SW 1271 (cell line): ENCODE measurements around the gene PDZRN4.

Experiments
- DNase-seq, 2 experiments: peaks; one replicate each; lab custom pipeline; 2025; lab: John Stamatoyannopoulos, UW

PDZRN4 gene

GRCh38 chr12:41362510-41362909 lies 174.4 kb downstream of the PDZRN4 start:
- no peak for DNase-seq

GRCh38 chr12:41362931-41363330 lies 174.8 kb downstream of the PDZRN4 start:
- no peak for DNase-seq

GRCh38 chr12:41364211-41364610 lies 176.1 kb downstream of the PDZRN4 start:
- DNase-seq: no peak

GRCh38 chr12:41365653-41366171 lies 177.6 kb downstream of the PDZRN4 start:
- no peak for DNase-seq

- peak in 1 of 2 experiments; percentile 8 for DNase-seq
Observed at GRCh38 chr12:41367726-41368405, 179.7 kb downstream of the PDZRN4 start.

- no peak for DNase-seq
Observed at GRCh38 chr12:41380878-41381277, 192.8 kb downstream of the PDZRN4 start.

- DNase-seq: no peak
Observed at GRCh38 chr12:41402801-41403200, 214.7 kb downstream of the PDZRN4 start.

GRCh38 chr12:41407232-41407799 lies 219.2 kb downstream of the PDZRN4 start:
- no peak for DNase-seq

- DNase-seq: no peak
Observed at GRCh38 chr12:41409628-41410027, 221.5 kb downstream of the PDZRN4 start.

GRCh38 chr12:41418586-41418985 lies 230.5 kb downstream of the PDZRN4 start:
- DNase-seq: no peak

GRCh38 chr12:41419131-41419893 lies 231.2 kb downstream of the PDZRN4 start:
- no peak for DNase-seq

- DNase-seq: no peak
Observed at GRCh38 chr12:41424651-41425050, 236.5 kb downstream of the PDZRN4 start.

GRCh38 chr12:41433460-41433859 lies 245.3 kb downstream of the PDZRN4 start:
- no peak for DNase-seq

- DNase-seq: no peak
Observed at GRCh38 chr12:41436076-41436475, 248.0 kb downstream of the PDZRN4 start.

- no peak for DNase-seq
Observed at GRCh38 chr12:41437563-41437962, 249.4 kb downstream of the PDZRN4 start.

- peak in 1 of 2 experiments; percentile 4 for DNase-seq
Observed at GRCh38 chr12:41438854-41439541, 250.9 kb downstream of the PDZRN4 start.

GRCh38 chr12:41439801-41440200 lies 251.7 kb downstream of the PDZRN4 start:
- no peak for DNase-seq

GRCh38 chr12:41441180-41441579 lies 253.1 kb downstream of the PDZRN4 start:
- no peak for DNase-seq

GRCh38 chr12:41442896-41443295 lies 254.8 kb downstream of the PDZRN4 start:
- no peak for DNase-seq

GRCh38 chr12:41443690-41444089 lies 255.6 kb downstream of the PDZRN4 start:
- DNase-seq: no peak

- no peak for DNase-seq
Observed at GRCh38 chr12:41452838-41453407, 264.8 kb downstream of the PDZRN4 start.

GRCh38 chr12:41453409-41453808 lies 265.3 kb downstream of the PDZRN4 start:
- DNase-seq: no peak
